ENCODE results near the gene MAGOH.

Gene MAGOH

GRCh38 chr1:53279296-53280200, 41.2 kb upstream of the MAGOH start:
- Histone ChIP-seq H3K79me2 (ENCODE audit: low read length) (no peaks in the 10 kb centered on the region), H2AFZ (ENCODE audit: low read depth, low read length) (no peak overlapping the region), H3K9me3 (ENCODE audit: insufficient read depth, low read length) (no peaks in the 10 kb centered on the region), H3K27me3 (ENCODE audit: low read depth, low read length) (no peaks in the 10 kb centered on the region), H3K4me1 (ENCODE audit: low read length) (no peaks in the 10 kb centered on the region), H4K20me1 (ENCODE audit: insufficient read depth, low read length) (no peaks in the 10 kb centered on the region), H3K9ac (ENCODE audit: low read length) (no peak overlapping the region), H3K4me2 (ENCODE audit: low read length) (no peak overlapping the region), H3K4me3 (ENCODE audit: low read length) (no peak overlapping the region), H3K36me3 (replicated peaks; ENCODE audit: low read depth, low read length) (peaks cover 9% of the 10 kb centered on the region), H3K27ac (ENCODE audit: low read length) (no peak overlapping the region)
- TF ChIP-seq EZH2phosphoT487 (IDR thresholded peaks at IDR 0.05; ENCODE audit: low read depth), result no peak
- no peak for TF ChIP-seq CTCF (IDR thresholded peaks at IDR 0.05; ENCODE audit: low read depth, low read length)

- Histone ChIP-seq H3K27ac (ENCODE audit: low read length) (no peak overlapping the region), H4K20me1 (ENCODE audit: insufficient read depth, low read length) (no peaks in the 10 kb centered on the region), H3K79me2 (ENCODE audit: low read length) (no peaks in the 10 kb centered on the region), H3K36me3 (replicated peaks; ENCODE audit: low read depth, low read length) (peaks cover 8% of the 10 kb centered on the region), H2AFZ (ENCODE audit: low read depth, low read length) (no peak overlapping the region), H3K4me1 (ENCODE audit: low read length) (no peaks in the 10 kb centered on the region), H3K9me3 (ENCODE audit: insufficient read depth, low read length) (no peaks in the 10 kb centered on the region), H3K4me2 (ENCODE audit: low read length) (no peak overlapping the region), H3K9ac (ENCODE audit: low read length) (no peak overlapping the region), H3K4me3 (ENCODE audit: low read length) (no peak overlapping the region), H3K27me3 (ENCODE audit: low read depth, low read length) (no peaks in the 10 kb centered on the region)
- TF ChIP-seq EZH2phosphoT487 (IDR thresholded peaks at IDR 0.05; ENCODE audit: low read depth) (no peak), CTCF (IDR thresholded peaks at IDR 0.05; ENCODE audit: low read depth, low read length) (peak; percentile 83)
Measured at GRCh38 chr1:53278298-53278725, 40.0 kb upstream of the MAGOH start.

DNA sequence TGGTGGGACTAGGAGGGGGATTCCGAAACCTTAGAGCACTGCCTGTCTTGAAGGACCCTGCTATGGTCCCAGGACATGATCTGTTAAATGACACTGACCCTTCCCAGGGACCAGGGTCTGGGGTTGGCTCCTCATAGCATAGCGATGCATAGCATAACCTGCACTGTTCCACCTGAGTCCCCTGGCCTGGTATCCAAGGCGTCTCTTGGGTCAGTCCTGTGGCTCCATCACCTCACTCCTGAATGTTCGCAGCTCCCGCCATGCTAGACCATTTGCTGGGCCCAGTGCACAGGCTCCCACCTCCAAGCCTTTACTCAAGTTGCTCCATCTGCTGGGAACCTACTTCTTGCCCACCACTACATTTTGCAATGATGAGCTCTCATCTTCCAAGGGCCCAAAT, 39.0 kb upstream of the MAGOH start:
- H3K4me1 ChIP-seq (ENCODE audit: low read length), result no peaks in the 10 kb centered on the region
- no peaks in the 10 kb centered on the region for H3K9me3 ChIP-seq (ENCODE audit: insufficient read depth, low read length)
- no peaks in the 10 kb centered on the region for H3K27me3 ChIP-seq (ENCODE audit: low read depth, low read length)
- TF ChIP-seq EZH2phosphoT487 (IDR thresholded peaks at IDR 0.05; ENCODE audit: low read depth) (no peak), CTCF (IDR thresholded peaks at IDR 0.05; ENCODE audit: low read depth, low read length) (no peak)
- no peak overlapping the region for H3K9ac ChIP-seq (ENCODE audit: low read length)
- H2AFZ ChIP-seq (ENCODE audit: low read depth, low read length), result no peak overlapping the region
- H3K79me2 ChIP-seq (ENCODE audit: low read length), result no peaks in the 10 kb centered on the region
- H3K27ac ChIP-seq (ENCODE audit: low read length), result no peak overlapping the region
- no peaks in the 10 kb centered on the region for H4K20me1 ChIP-seq (ENCODE audit: insufficient read depth, low read length)
- H3K4me2 ChIP-seq (ENCODE audit: low read length), result no peak overlapping the region
- no peak overlapping the region for H3K4me3 ChIP-seq (ENCODE audit: low read length)
- peaks cover 8% of the 10 kb centered on the region for H3K36me3 ChIP-seq (replicated peaks; ENCODE audit: low read depth, low read length)

DNA sequence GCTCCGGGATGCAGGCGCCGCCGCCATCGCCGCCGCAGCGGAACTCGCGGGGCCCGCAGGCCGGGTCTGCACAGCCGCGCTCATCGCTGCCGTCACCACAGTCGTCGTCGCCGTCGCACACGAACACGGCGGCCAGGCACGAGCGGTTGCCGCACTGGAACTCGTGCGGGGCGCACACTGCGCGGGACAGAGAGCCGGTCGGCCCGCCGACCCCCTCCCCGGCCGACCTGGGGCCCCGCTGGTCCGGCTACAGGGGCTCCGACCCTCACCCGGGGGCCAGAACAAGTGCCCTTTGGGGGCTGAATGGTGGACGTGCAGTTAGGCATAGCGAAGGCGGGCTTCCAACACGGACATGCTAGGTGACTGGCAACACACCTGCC, 38.6 kb upstream of the MAGOH start:
- H3K79me2 ChIP-seq (ENCODE audit: low read length), result no peaks in the 10 kb centered on the region
- no peaks in the 10 kb centered on the region for H3K9me3 ChIP-seq (ENCODE audit: insufficient read depth, low read length)
- H3K27me3 ChIP-seq (ENCODE audit: low read depth, low read length), result no peaks in the 10 kb centered on the region
- peaks cover 8% of the 10 kb centered on the region for H3K36me3 ChIP-seq (replicated peaks; ENCODE audit: low read depth, low read length)
- no peak overlapping the region for H3K4me3 ChIP-seq (ENCODE audit: low read length)
- H2AFZ ChIP-seq (ENCODE audit: low read depth, low read length), result no peak overlapping the region
- no peak overlapping the region for H3K4me2 ChIP-seq (ENCODE audit: low read length)
- H4K20me1 ChIP-seq (ENCODE audit: insufficient read depth, low read length), result no peaks in the 10 kb centered on the region
- TF ChIP-seq CTCF (IDR thresholded peaks at IDR 0.05; ENCODE audit: low read depth, low read length) (no peak), EZH2phosphoT487 (IDR thresholded peaks at IDR 0.05; ENCODE audit: low read depth) (no peak)
- H3K27ac ChIP-seq (ENCODE audit: low read length), result no peak overlapping the region
- peaks cover 3% of the 10 kb centered on the region; the same call in 1 of the 2 replicates for H3K4me1 ChIP-seq (ENCODE audit: low read length)
- H3K9ac ChIP-seq (ENCODE audit: low read length), result no peak overlapping the region
